T-helper 22 cell (primary cell): ENCODE data around the gene NMRK1.

ENCODE experiments used
- DNase-seq: peaks from one replicate; pipeline ENCODE4 v3.0.0-alpha.2; 2020; ENCODE audit warnings: low read depth

Gene NMRK1

GRCh38 chr9:75101004-75101588 is 13.1 kb upstream of the NMRK1 start:
- no peak for DNase-seq

- DNase-seq = no peak
Measured at GRCh38 chr9:75096796-75097195, 8.8 kb upstream of the NMRK1 start.

- DNase-seq = no peak
Measured at GRCh38 chr9:75092766-75093165, 4.8 kb upstream of the NMRK1 start.

GRCh38 chr9:75090579-75090978 is 2.6 kb upstream of the NMRK1 start:
- DNase-seq = no peak

GRCh38 chr9:75089373-75089766 is 1.4 kb upstream of the NMRK1 start:
- DNase-seq = no peak

GRCh38 chr9:75088646-75089372 is 854 bp upstream of the NMRK1 start:
- no peak for DNase-seq

GRCh38 chr9:75087289-75087823 is 599 bp downstream of the NMRK1 start:
- peak; percentile 34 for DNase-seq

GRCh38 chr9:75086541-75087288 is 1.2 kb downstream of the NMRK1 start:
- no peak for DNase-seq

- DNase-seq = no peak
Measured at GRCh38 chr9:75085640-75086039, 2.3 kb downstream of the NMRK1 start.

- no peak for DNase-seq
Measured at GRCh38 chr9:75084081-75084672, 3.8 kb downstream of the NMRK1 start.

GRCh38 chr9:75083188-75083970 is 4.6 kb downstream of the NMRK1 start:
- DNase-seq = no peak

GRCh38 chr9:75081632-75082031 is 6.3 kb downstream of the NMRK1 start:
- DNase-seq = no peak

GRCh38 chr9:75072895-75073294 is 15.1 kb downstream of the NMRK1 start:
- DNase-seq = no peak

- no peak for DNase-seq
Measured at GRCh38 chr9:75071530-75072122, 16.3 kb downstream of the NMRK1 start.

GRCh38 chr9:75069171-75069570 is 18.8 kb downstream of the NMRK1 start:
- no peak for DNase-seq

GRCh38 chr9:75067894-75068293 is 20.1 kb downstream of the NMRK1 start:
- no peak for DNase-seq

GRCh38 chr9:75065510-75065909 is 22.4 kb downstream of the NMRK1 start:
- DNase-seq = no peak

- DNase-seq = no peak
Measured at GRCh38 chr9:75064307-75065025, 23.5 kb downstream of the NMRK1 start.

GRCh38 chr9:75063556-75064305 is 24.2 kb downstream of the NMRK1 start:
- no peak for DNase-seq

- no peak for DNase-seq
Measured at GRCh38 chr9:75061169-75061568, 26.8 kb downstream of the NMRK1 start.
